Colonic mucosa (tissue), 4 donors: ENCODE results near the gene RHBDF1. TPM values are rescaled to one million over a fixed set of nuclear protein-coding genes. Genes with fewer than 3 reads are reported as not detected.

ENCODE experiments used
- DNase-seq: peaks from one replicate; pipeline ENCODE4 v3.0.0-alpha.2; 2020
- H3K27ac ChIP-seq: fragments of 200-600 bp; one replicate; pipeline ENCODE4 v1.8.0; 2021
- H3K27me3 ChIP-seq: fragments of 200-600 bp; one replicate; pipeline ENCODE4 v1.8.0; 2021
- H3K36me3 ChIP-seq: fragments of 200-600 bp; one replicate; pipeline ENCODE4 v1.8.0; 2021
- H3K4me1 ChIP-seq: fragments of 200-600 bp; one replicate; pipeline ENCODE4 v1.8.0; 2021; ENCODE audit warnings: mild to moderate bottlenecking
- H3K4me3 ChIP-seq: fragments of 200-600 bp; one replicate; pipeline ENCODE4 v1.8.0; 2021
- H3K9ac ChIP-seq, 2 donors: one replicate each; pipeline ENCODE4 v1.7.0; 2013; ENCODE audit warnings: control low read depth in 2 of 2, low read depth in 2 of 2, low read length in 2 of 2
- H3K9me3 ChIP-seq: fragments of 200-600 bp; one replicate; pipeline ENCODE4 v1.8.0; 2021
- intact Hi-C: fragments of 100-400 bp; cut with DNase I; formaldehyde crosslinking; loops from one replicate; pipeline ENCODE4 v1.14.1; 2022
- total RNA-seq, 2 donors: library from RNA; stranded (reverse); fragmentation: NEBNext Ultra II Directional in 1 of 2; extraction: Animal tissue kit (Norgen Biotek cat#: 25700) in 1 of 2; gene quantifications; one replicate each; pipeline ENCODE4 v1.2.1, GENCODE V29; 2021
- TF ChIP-seq, protein P1 (sequence below): fragments of 200-600 bp; IDR thresholded peaks from one replicate; pipeline ENCODE4 v1.8.0; 2022; ENCODE audit warnings: antibody characterized with exemption, mild to moderate bottlenecking
- donor health status: healthy.
- donor health status: DM: no; HTN: no; CAD: no.
- donor health status: DM: no; HTN: no; CAD: no.

Gene RHBDF1
- total RNA-seq, 2 donors from 2014 or later: 28.6 to 35.3 TPM

DNA sequence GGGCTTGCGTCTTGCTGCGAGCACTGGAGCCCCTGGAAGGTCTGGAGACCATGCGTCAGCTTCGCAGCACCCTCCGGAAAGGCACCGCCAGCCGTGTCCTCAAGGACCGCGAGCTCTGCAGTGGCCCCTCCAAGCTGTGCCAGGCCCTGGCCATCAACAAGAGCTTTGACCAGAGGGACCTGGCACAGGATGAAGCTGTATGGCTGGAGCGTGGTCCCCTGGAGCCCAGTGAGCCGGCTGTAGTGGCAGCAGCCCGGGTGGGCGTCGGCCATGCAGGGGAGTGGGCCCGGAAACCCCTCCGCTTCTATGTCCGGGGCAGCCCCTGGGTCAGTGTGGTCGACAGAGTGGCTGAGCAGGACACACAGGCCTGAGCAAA, 13.0 kb upstream of the RHBDF1 start:
- DNase-seq: no peak
- Histone ChIP-seq H3K9me3 (no peaks in the 10 kb centered on the region), H3K27me3 (no peaks in the 10 kb centered on the region), H3K36me3 (peaks cover 6% of the 10 kb centered on the region), H3K4me1 (peaks cover 9% of the 10 kb centered on the region), H3K27ac (peak overlapping the region; percentile 60), H3K4me3 (no peak overlapping the region), H3K9ac (peak overlapping the region in 1 of 2 donors; percentile 5)
- intact Hi-C loops: no loop called here
- TF ChIP-seq, protein P1, sequence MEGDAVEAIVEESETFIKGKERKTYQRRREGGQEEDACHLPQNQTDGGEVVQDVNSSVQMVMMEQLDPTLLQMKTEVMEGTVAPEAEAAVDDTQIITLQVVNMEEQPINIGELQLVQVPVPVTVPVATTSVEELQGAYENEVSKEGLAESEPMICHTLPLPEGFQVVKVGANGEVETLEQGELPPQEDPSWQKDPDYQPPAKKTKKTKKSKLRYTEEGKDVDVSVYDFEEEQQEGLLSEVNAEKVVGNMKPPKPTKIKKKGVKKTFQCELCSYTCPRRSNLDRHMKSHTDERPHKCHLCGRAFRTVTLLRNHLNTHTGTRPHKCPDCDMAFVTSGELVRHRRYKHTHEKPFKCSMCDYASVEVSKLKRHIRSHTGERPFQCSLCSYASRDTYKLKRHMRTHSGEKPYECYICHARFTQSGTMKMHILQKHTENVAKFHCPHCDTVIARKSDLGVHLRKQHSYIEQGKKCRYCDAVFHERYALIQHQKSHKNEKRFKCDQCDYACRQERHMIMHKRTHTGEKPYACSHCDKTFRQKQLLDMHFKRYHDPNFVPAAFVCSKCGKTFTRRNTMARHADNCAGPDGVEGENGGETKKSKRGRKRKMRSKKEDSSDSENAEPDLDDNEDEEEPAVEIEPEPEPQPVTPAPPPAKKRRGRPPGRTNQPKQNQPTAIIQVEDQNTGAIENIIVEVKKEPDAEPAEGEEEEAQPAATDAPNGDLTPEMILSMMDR: no peak

GRCh38 chr16:84718-85406, 12.4 kb upstream of the RHBDF1 start:
- peak; percentile 49 for DNase-seq
- TF ChIP-seq, protein P1: no peak
- intact Hi-C loops: no loop called here
- H3K4me3 ChIP-seq: no peak overlapping the region
- H3K9me3 ChIP-seq: no peaks in the 10 kb centered on the region
- peaks cover 6% of the 10 kb centered on the region for H3K36me3 ChIP-seq
- no peaks in the 10 kb centered on the region for H3K27me3 ChIP-seq
- peak overlapping the region; percentile 60 for H3K27ac ChIP-seq
- peaks cover 9% of the 10 kb centered on the region for H3K4me1 ChIP-seq
- H3K9ac ChIP-seq: peak overlapping the region; percentile 5 to 20

DNA sequence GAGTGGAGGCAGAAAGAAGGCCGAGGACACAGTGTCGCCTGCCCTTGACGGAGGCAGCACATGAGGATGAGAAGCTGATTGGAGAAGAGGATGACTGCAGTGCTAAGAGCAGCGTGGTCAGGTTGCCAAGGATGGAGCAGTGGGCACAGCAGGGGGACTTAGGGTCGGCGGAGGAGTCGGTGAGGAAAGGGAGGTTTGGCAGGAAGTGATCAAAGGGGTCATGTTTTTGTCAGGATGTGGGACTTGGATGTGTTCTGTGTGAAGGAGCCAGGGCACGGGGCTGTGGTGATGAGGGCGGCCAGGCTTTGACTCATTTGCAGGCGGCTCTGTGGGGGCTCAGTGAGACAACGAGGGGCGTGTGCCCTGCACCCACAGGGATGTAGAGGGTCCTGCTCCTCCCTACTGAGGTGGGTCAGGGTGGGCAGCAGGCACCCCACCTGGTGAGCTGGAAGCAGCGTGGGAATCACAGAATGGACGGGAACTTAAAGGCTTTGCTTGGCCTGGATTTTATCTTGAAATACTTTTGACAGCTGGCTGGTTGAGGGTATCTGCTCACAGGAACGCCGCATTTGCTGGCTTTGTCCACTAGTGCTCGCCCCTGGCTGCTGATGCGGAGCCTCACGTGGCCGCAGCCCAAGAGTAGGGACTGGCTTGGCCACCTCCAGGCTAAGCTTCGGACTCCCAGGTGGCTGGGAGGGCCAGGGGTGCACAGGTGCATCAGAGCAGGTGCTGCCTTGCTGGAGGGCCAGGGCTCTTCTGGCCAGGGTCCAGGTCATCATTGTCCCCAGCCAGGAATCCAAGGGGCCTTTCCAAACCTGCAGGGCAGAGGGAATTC, 11.6 kb upstream of the RHBDF1 start:
- peaks cover 9% of the 10 kb centered on the region for H3K4me1 ChIP-seq
- intact Hi-C loops: no loop called here
- no peak overlapping the region for H3K4me3 ChIP-seq
- TF ChIP-seq, protein P1: no peak
- H3K9ac ChIP-seq: peak overlapping the region in 1 of 2 donors; percentile 26
- H3K27me3 ChIP-seq: no peaks in the 10 kb centered on the region
- no peaks in the 10 kb centered on the region for H3K36me3 ChIP-seq
- no peaks in the 10 kb centered on the region for H3K9me3 ChIP-seq
- peak overlapping the region; percentile 60 for H3K27ac ChIP-seq
- DNase-seq: no peak

GRCh38 chr16:83060-83603, 10.7 kb upstream of the RHBDF1 start:
- intact Hi-C loops: no loop called here
- Histone ChIP-seq H3K4me1 (peaks cover 9% of the 10 kb centered on the region), H3K9me3 (no peaks in the 10 kb centered on the region), H3K4me3 (no peak overlapping the region), H3K27me3 (no peaks in the 10 kb centered on the region), H3K9ac (no peak overlapping the region), H3K27ac (no peak overlapping the region), H3K36me3 (no peaks in the 10 kb centered on the region)
- TF ChIP-seq, protein P1: no peak
- DNase-seq: no peak

DNA sequence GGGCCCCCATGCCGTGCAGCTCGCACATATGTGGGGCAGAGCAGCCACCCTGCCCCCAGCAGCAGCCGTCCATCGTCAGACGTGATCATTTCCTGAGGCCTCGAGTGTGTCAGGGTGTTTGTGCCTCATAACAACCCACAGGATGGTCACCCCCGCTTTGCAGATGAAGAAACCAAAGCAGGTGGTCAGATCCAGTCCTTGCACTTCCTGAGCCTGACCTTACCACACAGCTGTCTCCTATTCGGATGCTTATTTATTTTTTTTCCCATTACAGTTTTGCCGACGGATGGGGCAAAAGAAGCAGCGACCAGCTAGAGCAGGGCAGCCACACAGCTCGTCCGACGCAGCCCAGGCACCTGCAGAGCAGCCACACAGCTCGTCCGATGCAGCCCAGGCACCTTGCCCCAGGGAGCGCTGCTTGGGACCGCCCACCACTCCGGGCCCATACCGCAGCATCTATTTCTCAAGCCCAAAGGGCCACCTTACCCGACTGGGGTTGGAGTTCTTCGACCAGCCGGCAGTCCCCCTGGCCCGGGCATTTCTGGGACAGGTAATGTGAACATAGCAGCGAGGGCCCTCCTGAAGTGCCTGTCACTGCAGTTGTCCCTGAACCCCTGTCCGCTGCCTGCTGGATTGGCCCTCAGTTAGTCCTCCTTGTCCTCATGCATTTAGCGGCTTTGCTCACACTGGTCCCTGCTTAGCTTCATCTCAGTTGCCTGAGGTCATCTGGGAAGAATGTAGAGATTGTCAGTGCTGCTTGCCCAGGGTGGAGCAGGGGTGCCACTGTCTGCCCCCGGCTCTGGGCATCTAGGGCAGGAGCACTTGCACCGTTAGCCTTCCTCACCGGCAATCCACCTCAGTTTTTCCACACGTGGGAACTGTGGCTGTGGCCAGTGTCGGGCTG, 7.0 kb upstream of the RHBDF1 start:
- no peak overlapping the region for H3K4me3 ChIP-seq
- TF ChIP-seq, protein P1: no peak
- peak overlapping the region; percentile 47 to 99 for H3K9ac ChIP-seq
- no peaks in the 10 kb centered on the region for H3K27me3 ChIP-seq
- peak overlapping the region; percentile 96 for H3K27ac ChIP-seq
- intact Hi-C loops: no loop called here
- no peak for DNase-seq
- peaks cover 17% of the 10 kb centered on the region for H3K4me1 ChIP-seq
- no peaks in the 10 kb centered on the region for H3K36me3 ChIP-seq
- H3K9me3 ChIP-seq: no peaks in the 10 kb centered on the region
